GM12801 (cell line): Measurements from ENCODE around the gene ADGRG7.

Experiments
- TF ChIP-seq, protein P1 (sequence below): IDR thresholded peaks from one replicate; pipeline ENCODE4 v1.5.1; 2011; ENCODE audit warnings: control low read depth; ENCODE audit not compliant: insufficient read length; ENCODE audit errors: extremely low read depth

Gene ADGRG7

DNA sequence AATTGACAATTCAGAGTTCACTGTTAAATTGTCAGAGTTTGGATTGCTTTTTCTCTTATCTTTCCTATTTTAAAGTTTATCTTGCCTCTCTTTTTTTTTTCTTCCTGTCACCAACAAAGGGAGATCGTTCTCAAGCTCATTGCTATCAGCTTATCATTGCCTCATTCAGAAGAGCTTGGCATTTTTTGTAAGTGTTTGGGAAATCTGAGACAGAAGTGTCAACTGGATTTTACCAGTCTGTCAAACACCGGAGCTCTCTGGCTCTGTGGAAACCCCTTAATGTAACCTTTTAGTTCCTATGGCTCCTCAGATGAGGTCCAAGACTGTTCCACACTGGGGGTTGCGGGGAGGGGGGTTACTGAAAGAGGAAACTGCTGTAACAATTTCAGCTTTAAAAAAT lies 89.3 kb downstream of the ADGRG7 start:
- TF ChIP-seq, protein P1, sequence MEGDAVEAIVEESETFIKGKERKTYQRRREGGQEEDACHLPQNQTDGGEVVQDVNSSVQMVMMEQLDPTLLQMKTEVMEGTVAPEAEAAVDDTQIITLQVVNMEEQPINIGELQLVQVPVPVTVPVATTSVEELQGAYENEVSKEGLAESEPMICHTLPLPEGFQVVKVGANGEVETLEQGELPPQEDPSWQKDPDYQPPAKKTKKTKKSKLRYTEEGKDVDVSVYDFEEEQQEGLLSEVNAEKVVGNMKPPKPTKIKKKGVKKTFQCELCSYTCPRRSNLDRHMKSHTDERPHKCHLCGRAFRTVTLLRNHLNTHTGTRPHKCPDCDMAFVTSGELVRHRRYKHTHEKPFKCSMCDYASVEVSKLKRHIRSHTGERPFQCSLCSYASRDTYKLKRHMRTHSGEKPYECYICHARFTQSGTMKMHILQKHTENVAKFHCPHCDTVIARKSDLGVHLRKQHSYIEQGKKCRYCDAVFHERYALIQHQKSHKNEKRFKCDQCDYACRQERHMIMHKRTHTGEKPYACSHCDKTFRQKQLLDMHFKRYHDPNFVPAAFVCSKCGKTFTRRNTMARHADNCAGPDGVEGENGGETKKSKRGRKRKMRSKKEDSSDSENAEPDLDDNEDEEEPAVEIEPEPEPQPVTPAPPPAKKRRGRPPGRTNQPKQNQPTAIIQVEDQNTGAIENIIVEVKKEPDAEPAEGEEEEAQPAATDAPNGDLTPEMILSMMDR, result no peak

DNA sequence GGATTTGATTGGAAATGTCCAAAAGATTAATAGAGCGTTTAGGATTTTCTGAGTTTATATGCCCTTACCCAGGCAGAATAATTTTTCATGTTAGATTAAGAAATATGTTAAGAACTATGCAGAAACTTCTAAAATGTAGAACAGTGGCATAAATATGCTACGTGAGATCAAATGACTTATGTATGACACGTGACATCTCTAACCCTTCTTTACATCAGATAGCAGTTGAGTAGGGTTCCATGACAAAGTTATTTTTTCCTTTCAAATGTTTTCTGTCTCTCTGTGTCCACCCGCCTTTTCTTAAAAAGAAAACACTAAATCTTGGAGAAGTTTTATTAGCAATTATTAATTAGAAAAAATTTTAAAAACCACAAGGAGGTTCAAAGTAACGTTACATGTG lies 91.3 kb downstream of the ADGRG7 start:
- TF ChIP-seq, protein P1, result no peak

DNA sequence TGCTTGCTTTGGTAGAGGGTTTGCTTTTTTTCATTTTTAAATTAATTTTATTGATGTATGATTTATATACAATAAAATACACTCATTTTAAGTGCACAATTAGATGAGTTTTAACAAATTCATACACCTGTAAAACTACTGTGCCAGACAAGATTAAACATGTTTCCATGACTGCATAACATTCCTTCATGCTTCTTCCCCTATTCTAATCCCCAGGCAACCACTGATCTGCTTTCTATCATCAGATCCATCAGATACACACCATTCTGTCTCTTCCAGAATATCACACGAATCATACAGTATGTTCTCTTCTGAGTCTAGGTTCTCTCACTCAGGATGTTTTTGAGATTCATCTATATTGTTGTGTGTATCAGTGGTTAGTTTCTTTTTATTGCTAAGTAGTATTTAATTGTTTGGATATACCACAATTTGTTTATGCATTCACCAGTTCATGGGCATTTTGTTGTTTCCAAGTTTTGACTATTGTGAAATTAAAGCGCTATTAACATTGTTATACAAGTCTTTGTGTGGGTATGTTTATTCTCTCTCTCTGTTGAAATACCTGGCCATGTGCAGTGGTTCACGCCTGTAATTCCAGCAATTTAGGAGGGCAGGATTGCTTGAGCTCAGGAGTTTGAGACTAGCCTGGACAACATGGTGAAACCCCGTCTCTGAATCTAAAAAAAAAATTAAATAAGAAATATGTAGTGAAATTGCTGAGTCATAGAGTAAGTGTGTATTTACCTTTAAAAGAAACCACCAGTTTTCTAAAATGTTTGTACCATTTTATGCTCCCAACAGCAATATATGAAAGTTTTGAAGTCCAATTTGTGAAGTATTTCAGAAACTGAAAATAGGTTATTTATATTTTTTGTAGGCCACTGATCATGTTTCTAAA lies 92.9 kb downstream of the ADGRG7 start:
- TF ChIP-seq, protein P1, result no peak

DNA sequence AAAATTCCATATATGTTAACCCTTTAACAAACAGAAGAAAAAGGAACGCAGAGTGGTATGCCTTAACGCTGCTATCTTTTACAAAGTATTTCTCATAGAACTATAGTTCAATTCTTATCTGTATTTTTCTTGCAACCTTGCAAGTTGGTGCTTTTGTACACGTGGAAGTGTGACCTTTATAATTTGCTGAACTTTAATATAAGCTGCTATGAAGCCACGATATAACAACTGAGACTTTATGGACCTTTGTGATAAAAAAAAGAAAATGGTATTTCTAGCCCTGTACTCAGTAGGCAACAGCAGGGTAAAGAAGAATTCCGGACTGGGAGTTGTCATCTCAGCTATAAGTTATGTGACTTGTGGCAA lies 93.6 kb downstream of the ADGRG7 start:
- TF ChIP-seq, protein P1, result no peak

DNA sequence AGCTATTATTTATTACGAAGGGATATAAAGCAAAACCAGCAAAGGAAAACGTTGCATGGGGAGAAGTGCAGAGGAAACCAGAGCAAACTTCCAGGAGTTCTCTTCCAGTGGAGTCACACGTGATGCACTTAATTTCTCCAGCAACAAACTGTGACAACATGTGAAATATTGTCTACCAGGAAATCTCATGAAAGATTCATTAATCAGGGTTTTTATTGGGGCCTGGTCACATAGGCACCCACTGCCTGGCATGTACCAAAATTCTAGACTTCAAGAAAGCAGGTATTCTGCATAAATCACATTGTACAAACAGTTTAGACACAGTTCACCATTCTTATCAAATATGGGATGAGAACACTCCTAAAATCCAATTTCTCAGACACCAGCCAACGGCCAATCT lies 94.5 kb downstream of the ADGRG7 start:
- TF ChIP-seq, protein P1, result no peak

DNA sequence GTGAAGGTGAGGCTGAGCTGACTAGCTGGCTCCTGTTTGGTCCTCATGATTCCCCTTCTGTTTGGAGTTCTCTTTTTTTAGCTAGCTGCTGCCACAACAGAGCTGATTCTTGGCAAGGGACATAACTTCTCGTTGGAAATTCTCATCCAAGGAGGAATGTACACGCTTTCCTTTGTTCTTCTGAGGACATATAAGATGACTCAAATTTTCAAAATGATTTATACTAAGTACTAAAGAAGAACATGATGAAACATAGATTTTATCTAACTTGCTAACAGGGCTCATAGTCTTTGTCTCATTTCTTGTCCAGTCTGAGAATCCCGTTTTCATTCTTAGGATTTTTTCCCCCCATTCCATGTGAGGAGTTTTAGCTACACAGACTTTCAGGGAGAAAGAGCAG lies 97.0 kb downstream of the ADGRG7 start:
- TF ChIP-seq, protein P1, result no peak

DNA sequence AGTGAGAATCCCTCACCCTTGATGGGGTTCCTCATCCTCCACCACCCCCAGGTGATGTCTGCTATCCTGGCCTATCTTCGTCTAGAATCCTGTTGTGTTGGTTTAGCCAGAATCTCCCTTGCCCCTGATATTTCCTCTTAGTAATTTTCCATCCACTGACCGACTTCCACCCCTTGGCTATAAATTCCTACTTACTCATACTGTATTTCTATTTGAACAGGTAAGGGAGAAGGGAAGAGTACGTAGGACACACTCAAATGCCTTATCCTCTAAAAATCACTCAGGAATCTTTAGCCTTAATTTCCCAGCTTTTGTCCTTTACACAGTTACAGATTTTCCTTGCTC lies 99.2 kb downstream of the ADGRG7 start:
- TF ChIP-seq, protein P1, result no peak
